GM13976 (cell line): ENCODE data around the gene ITPR3.

ENCODE experiments used
- DNase-seq: peaks from one replicate; pipeline ENCODE4 v3.0.0; 2012; ENCODE audit warnings: low spot score
- CTCF ChIP-seq: IDR thresholded peaks from 2 replicates; pipeline ENCODE4 v1.5.1; 2012; ENCODE audit warnings: borderline replicate concordance, mild to moderate bottlenecking; ENCODE audit not compliant: insufficient read depth; ENCODE audit errors: extremely low read depth, missing control alignments, control extremely low read depth
- in situ Hi-C: fragments of 300-500 bp; cut with MboI; formaldehyde crosslinking; loops from one replicate; pipeline ENCODE4 v1.12.0; 2022; ENCODE audit warnings: low sequenced_read_pairs, mixed read lengths, inconsistent platforms; ENCODE audit not compliant: unreplicated experiment

The ITPR3 gene

GRCh38 chr6:33585403-33586107, 35.6 kb upstream of the ITPR3 start:
- in situ Hi-C loops: loop anchor here (5.0 kb wide), 1 partner anchor 117 kb away; no protein-coding TSS in a partner anchor
- peak; percentile 97 for TF ChIP-seq CTCF
- DNase-seq: peak; percentile 90

- DNase-seq: no peak
- no peak for TF ChIP-seq CTCF
- in situ Hi-C loops: loop anchor here (5.0 kb wide), 1 partner anchor 116 kb away; no protein-coding TSS in a partner anchor
These were observed 34.9 kb upstream of the ITPR3 start for GRCh38 chr6:33586108-33586640.

GRCh38 chr6:33587529-33587928, 33.6 kb upstream of the ITPR3 start:
- in situ Hi-C loops: loop anchor here (5.0 kb wide), 1 partner anchor 115 kb away; no protein-coding TSS in a partner anchor
- DNase-seq: no peak
- TF ChIP-seq CTCF: no peak

- DNase-seq: no peak
- in situ Hi-C loops: loop anchor here (5.0 kb wide), 1 partner anchor 113 kb away; no protein-coding TSS in a partner anchor
- no peak for TF ChIP-seq CTCF
These were observed 32.2 kb upstream of the ITPR3 start for GRCh38 chr6:33588894-33589293.

- in situ Hi-C loops: loop anchor here (5.0 kb wide), 1 partner anchor 113 kb away; no protein-coding TSS in a partner anchor
- no peak for DNase-seq
- TF ChIP-seq CTCF: no peak
These were observed 31.8 kb upstream of the ITPR3 start for GRCh38 chr6:33589392-33589730.

GRCh38 chr6:33589731-33590530, 31.2 kb upstream of the ITPR3 start:
- in situ Hi-C loops: loop anchor here (5.0 kb wide), 1 partner anchor 112 kb away; no protein-coding TSS in a partner anchor

More at GRCh38 chr6:33589731-33590530, 31.2 kb upstream of the ITPR3 start:
- peak; percentile 82 for DNase-seq
- peak; percentile 78 for TF ChIP-seq CTCF
